ENCODE measurements around the gene BPIFB4.

GRCh38 chr20:33046412-33046811 lies 33.0 kb upstream of the BPIFB4 start:
- TF ChIP-seq, protein P1, sequence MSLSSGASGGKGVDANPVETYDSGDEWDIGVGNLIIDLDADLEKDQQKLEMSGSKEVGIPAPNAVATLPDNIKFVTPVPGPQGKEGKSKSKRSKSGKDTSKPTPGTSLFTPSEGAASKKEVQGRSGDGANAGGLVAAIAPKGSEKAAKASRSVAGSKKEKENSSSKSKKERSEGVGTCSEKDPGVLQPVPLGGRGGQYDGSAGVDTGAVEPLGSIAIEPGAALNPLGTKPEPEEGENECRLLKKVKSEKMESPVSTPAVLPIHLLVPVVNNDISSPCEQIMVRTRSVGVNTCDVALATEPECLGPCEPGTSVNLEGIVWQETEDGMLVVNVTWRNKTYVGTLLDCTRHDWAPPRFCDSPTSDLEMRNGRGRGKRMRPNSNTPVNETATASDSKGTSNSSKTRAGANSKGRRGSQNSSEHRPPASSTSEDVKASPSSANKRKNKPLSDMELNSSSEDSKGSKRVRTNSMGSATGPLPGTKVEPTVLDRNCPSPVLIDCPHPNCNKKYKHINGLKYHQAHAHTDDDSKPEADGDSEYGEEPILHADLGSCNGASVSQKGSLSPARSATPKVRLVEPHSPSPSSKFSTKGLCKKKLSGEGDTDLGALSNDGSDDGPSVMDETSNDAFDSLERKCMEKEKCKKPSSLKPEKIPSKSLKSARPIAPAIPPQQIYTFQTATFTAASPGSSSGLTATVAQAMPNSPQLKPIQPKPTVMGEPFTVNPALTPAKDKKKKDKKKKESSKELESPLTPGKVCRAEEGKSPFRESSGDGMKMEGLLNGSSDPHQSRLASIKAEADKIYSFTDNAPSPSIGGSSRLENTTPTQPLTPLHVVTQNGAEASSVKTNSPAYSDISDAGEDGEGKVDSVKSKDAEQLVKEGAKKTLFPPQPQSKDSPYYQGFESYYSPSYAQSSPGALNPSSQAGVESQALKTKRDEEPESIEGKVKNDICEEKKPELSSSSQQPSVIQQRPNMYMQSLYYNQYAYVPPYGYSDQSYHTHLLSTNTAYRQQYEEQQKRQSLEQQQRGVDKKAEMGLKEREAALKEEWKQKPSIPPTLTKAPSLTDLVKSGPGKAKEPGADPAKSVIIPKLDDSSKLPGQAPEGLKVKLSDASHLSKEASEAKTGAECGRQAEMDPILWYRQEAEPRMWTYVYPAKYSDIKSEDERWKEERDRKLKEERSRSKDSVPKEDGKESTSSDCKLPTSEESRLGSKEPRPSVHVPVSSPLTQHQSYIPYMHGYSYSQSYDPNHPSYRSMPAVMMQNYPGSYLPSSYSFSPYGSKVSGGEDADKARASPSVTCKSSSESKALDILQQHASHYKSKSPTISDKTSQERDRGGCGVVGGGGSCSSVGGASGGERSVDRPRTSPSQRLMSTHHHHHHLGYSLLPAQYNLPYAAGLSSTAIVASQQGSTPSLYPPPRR (CRISPR knock-in tag; IDR thresholded peaks at IDR 0.05; ENCODE audit: borderline replicate concordance), result no peak
- no peak for TF ChIP-seq ZNF766 (CRISPR knock-in tag; conservative IDR thresholded peaks at IDR 0.05)
- no peak for TF ChIP-seq SP2 (IDR thresholded peaks at IDR 0.05; ENCODE audit: extremely low read depth, low read depth, low read length, poor library complexity, severe bottlenecking)
- TF ChIP-seq, protein P2, sequence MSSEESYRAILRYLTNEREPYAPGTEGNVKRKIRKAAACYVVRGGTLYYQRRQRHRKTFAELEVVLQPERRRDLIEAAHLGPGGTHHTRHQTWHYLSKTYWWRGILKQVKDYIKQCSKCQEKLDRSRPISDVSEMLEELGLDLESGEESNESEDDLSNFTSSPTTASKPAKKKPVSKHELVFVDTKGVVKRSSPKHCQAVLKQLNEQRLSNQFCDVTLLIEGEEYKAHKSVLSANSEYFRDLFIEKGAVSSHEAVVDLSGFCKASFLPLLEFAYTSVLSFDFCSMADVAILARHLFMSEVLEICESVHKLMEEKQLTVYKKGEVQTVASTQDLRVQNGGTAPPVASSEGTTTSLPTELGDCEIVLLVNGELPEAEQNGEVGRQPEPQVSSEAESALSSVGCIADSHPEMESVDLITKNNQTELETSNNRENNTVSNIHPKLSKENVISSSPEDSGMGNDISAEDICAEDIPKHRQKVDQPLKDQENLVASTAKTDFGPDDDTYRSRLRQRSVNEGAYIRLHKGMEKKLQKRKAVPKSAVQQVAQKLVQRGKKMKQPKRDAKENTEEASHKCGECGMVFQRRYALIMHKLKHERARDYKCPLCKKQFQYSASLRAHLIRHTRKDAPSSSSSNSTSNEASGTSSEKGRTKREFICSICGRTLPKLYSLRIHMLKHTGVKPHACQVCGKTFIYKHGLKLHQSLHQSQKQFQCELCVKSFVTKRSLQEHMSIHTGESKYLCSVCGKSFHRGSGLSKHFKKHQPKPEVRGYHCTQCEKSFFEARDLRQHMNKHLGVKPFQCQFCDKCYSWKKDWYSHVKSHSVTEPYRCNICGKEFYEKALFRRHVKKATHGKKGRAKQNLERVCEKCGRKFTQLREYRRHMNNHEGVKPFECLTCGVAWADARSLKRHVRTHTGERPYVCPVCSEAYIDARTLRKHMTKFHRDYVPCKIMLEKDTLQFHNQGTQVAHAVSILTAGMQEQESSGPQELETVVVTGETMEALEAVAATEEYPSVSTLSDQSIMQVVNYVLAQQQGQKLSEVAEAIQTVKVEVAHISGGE (CRISPR knock-in tag; IDR thresholded peaks at IDR 0.05), result no peak
- no peak for TF ChIP-seq POLR2A (conservative IDR thresholded peaks at IDR 0.05)
- TF ChIP-seq ZNF121 (CRISPR knock-in tag; conservative IDR thresholded peaks at IDR 0.05), result no peak
- no peak for TF ChIP-seq CBFA2T3 (IDR thresholded peaks at IDR 0.05)

Data from K562 (cell line).